SK-N-SH (cell line): Measurements from ENCODE around the gene EOLA1.

Experiments
- EP300 ChIP-seq, 2 experiments: IDR thresholded peaks; 2 replicates each; pipeline versions ENCODE4 v1.4.0 to v1.6.1; 2012; ENCODE audit warnings: borderline replicate concordance in 1 of 2, low read depth in 1 of 2, low read length in 1 of 2
- GABPA ChIP-seq: IDR thresholded peaks from 2 replicates; pipeline ENCODE4 v1.4.0; 2012; ENCODE audit warnings: low read depth, mild to moderate bottlenecking
- NFIC ChIP-seq: IDR thresholded peaks from 2 replicates; pipeline ENCODE4 v1.4.0; 2012; ENCODE audit warnings: borderline replicate concordance
- POLR2AphosphoS5 ChIP-seq: IDR thresholded peaks from 2 replicates; pipeline ENCODE4 v1.6.1; 2012; ENCODE audit warnings: low read depth, low read length
- RCOR1 ChIP-seq: fragments of 150-350 bp; IDR thresholded peaks from 2 replicates; pipeline ENCODE4 v1.6.1; 2017; ENCODE audit warnings: antibody characterized with exemption, low read length
- RFX5 ChIP-seq: IDR thresholded peaks from 2 replicates; pipeline ENCODE4 v1.6.1; 2012; ENCODE audit warnings: mild to moderate bottlenecking, improper control_type of control experiment, low read length
- SIN3A ChIP-seq: IDR thresholded peaks from 2 replicates; pipeline ENCODE4 v1.6.1; 2012; ENCODE audit warnings: low read depth, mild to moderate bottlenecking, low read length, moderate library complexity, borderline replicate concordance
- SMC3 ChIP-seq: IDR thresholded peaks from 2 replicates; pipeline ENCODE4 v1.6.1; 2012; ENCODE audit warnings: low read depth, low read length, improper control_type of control experiment
- TAF1 ChIP-seq: IDR thresholded peaks from 2 replicates; pipeline ENCODE4 v1.6.1; 2012; ENCODE audit warnings: low read depth, mild to moderate bottlenecking, low read length, moderate library complexity, borderline replicate concordance
- ZBTB33 ChIP-seq: IDR thresholded peaks from 2 replicates; pipeline ENCODE4 v1.4.0; 2012; ENCODE audit warnings: low read depth, borderline replicate concordance
- TF ChIP-seq, protein P1 (sequence below): fragments of 200-600 bp; sonication (generic); IDR thresholded peaks from 2 replicates; pipeline ENCODE4 v1.6.1; 2017; ENCODE audit warnings: antibody characterized with exemption, mild to moderate bottlenecking, moderate library complexity
- TF ChIP-seq, protein P2 (sequence below): IDR thresholded peaks from 2 replicates; pipeline ENCODE4 v1.6.1; 2012; ENCODE audit warnings: mild to moderate bottlenecking, low read depth, low read length, moderate library complexity
- TF ChIP-seq, protein P3 (sequence below): fragments of 150-350 bp; IDR thresholded peaks from 2 replicates; pipeline ENCODE4 v1.6.1; 2017; ENCODE audit warnings: antibody characterized with exemption, low read length, low read depth, borderline replicate concordance

DNA sequence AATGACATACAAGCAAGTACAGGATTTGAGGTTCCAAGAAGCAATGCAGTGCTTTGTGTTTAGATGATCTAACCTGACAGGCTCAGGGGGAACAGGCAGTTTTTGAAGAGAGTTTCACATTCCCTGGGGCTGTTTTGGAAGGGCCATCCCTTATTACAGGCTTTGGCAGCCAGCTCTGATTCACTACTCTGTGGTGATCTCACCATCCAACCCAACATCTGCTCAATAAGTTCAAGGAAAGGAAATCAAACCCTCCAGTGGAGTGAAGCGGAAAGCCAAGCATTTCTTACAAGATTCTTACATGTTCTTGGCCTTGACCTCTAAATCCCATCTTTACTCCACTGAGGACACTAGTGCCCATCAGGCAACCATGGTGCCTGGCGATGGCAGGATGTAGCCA is 43.2 kb upstream of the EOLA1 start:
- TF ChIP-seq, protein P1, sequence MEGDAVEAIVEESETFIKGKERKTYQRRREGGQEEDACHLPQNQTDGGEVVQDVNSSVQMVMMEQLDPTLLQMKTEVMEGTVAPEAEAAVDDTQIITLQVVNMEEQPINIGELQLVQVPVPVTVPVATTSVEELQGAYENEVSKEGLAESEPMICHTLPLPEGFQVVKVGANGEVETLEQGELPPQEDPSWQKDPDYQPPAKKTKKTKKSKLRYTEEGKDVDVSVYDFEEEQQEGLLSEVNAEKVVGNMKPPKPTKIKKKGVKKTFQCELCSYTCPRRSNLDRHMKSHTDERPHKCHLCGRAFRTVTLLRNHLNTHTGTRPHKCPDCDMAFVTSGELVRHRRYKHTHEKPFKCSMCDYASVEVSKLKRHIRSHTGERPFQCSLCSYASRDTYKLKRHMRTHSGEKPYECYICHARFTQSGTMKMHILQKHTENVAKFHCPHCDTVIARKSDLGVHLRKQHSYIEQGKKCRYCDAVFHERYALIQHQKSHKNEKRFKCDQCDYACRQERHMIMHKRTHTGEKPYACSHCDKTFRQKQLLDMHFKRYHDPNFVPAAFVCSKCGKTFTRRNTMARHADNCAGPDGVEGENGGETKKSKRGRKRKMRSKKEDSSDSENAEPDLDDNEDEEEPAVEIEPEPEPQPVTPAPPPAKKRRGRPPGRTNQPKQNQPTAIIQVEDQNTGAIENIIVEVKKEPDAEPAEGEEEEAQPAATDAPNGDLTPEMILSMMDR, result no peak
- TF ChIP-seq SIN3A (no peak), POLR2AphosphoS5 (no peak), NFIC (no peak), TAF1 (no peak), EP300 (IDR thresholded peaks at IDR 0.05; ENCODE audit: borderline replicate concordance in 1 of 2, low read depth in 1 of 2, low read length in 1 of 2) (no peak), SMC3 (no peak), ZBTB33 (no peak), RFX5 (no peak), GABPA (no peak), RCOR1 (no peak)
- TF ChIP-seq, protein P2, sequence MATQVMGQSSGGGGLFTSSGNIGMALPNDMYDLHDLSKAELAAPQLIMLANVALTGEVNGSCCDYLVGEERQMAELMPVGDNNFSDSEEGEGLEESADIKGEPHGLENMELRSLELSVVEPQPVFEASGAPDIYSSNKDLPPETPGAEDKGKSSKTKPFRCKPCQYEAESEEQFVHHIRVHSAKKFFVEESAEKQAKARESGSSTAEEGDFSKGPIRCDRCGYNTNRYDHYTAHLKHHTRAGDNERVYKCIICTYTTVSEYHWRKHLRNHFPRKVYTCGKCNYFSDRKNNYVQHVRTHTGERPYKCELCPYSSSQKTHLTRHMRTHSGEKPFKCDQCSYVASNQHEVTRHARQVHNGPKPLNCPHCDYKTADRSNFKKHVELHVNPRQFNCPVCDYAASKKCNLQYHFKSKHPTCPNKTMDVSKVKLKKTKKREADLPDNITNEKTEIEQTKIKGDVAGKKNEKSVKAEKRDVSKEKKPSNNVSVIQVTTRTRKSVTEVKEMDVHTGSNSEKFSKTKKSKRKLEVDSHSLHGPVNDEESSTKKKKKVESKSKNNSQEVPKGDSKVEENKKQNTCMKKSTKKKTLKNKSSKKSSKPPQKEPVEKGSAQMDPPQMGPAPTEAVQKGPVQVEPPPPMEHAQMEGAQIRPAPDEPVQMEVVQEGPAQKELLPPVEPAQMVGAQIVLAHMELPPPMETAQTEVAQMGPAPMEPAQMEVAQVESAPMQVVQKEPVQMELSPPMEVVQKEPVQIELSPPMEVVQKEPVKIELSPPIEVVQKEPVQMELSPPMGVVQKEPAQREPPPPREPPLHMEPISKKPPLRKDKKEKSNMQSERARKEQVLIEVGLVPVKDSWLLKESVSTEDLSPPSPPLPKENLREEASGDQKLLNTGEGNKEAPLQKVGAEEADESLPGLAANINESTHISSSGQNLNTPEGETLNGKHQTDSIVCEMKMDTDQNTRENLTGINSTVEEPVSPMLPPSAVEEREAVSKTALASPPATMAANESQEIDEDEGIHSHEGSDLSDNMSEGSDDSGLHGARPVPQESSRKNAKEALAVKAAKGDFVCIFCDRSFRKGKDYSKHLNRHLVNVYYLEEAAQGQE, result no peak
- TF ChIP-seq, protein P3, sequence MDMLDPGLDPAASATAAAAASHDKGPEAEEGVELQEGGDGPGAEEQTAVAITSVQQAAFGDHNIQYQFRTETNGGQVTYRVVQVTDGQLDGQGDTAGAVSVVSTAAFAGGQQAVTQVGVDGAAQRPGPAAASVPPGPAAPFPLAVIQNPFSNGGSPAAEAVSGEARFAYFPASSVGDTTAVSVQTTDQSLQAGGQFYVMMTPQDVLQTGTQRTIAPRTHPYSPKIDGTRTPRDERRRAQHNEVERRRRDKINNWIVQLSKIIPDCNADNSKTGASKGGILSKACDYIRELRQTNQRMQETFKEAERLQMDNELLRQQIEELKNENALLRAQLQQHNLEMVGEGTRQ, result no peak
